ENCODE results near the gene HHATL.

Gene HHATL

GRCh38 chr3:42688487-42689420, 13.8 kb downstream of the HHATL start:
- H3K4me3 ChIP-seq (ENCODE audit: low read length): no peak overlapping the region
- no peaks in the 10 kb centered on the region for H3K4me1 ChIP-seq (ENCODE audit: control insufficient read depth, insufficient read depth, low read length)
- H3K36me3 ChIP-seq (ENCODE audit: control insufficient read depth, insufficient read depth, low read length): no peaks in the 10 kb centered on the region
- peaks cover 3% of the 10 kb centered on the region for H3K27me3 ChIP-seq (ENCODE audit: control insufficient read depth, insufficient read depth, low read length)
- H3K9ac ChIP-seq (ENCODE audit: low read length): no peak overlapping the region
- no peak overlapping the region for H3K27ac ChIP-seq (ENCODE audit: low read depth, low read length)

- no peak overlapping the region for H3K9ac ChIP-seq (ENCODE audit: low read length)
- H3K27me3 ChIP-seq (ENCODE audit: control insufficient read depth, insufficient read depth, low read length): peaks cover 3% of the 10 kb centered on the region
- H3K4me1 ChIP-seq (ENCODE audit: control insufficient read depth, insufficient read depth, low read length): no peaks in the 10 kb centered on the region
- H3K36me3 ChIP-seq (ENCODE audit: control insufficient read depth, insufficient read depth, low read length): no peaks in the 10 kb centered on the region
- no peak overlapping the region for H3K4me3 ChIP-seq (ENCODE audit: low read length)
- no peak overlapping the region for H3K27ac ChIP-seq (ENCODE audit: low read depth, low read length)
Observed at GRCh38 chr3:42688016-42688415, 14.6 kb downstream of the HHATL start.

GRCh38 chr3:42686832-42687650, 15.6 kb downstream of the HHATL start:
- Histone ChIP-seq H3K36me3 (ENCODE audit: control insufficient read depth, insufficient read depth, low read length) (no peaks in the 10 kb centered on the region), H3K27ac (ENCODE audit: low read depth, low read length) (no peak overlapping the region), H3K4me1 (ENCODE audit: control insufficient read depth, insufficient read depth, low read length) (no peaks in the 10 kb centered on the region), H3K27me3 (ENCODE audit: control insufficient read depth, insufficient read depth, low read length) (peaks cover 3% of the 10 kb centered on the region), H3K9ac (ENCODE audit: low read length) (no peak overlapping the region), H3K4me3 (ENCODE audit: low read length) (no peak overlapping the region)

- Histone ChIP-seq H3K9ac (ENCODE audit: low read length) (no peak overlapping the region), H3K4me3 (ENCODE audit: low read length) (peak overlapping the region; percentile 33), H3K4me1 (ENCODE audit: control insufficient read depth, insufficient read depth, low read length) (no peaks in the 10 kb centered on the region), H3K27ac (ENCODE audit: low read depth, low read length) (no peak overlapping the region), H3K27me3 (ENCODE audit: control insufficient read depth, insufficient read depth, low read length) (peaks cover 3% of the 10 kb centered on the region), H3K36me3 (ENCODE audit: control insufficient read depth, insufficient read depth, low read length) (no peaks in the 10 kb centered on the region)
Observed at GRCh38 chr3:42685891-42686820, 16.4 kb downstream of the HHATL start.

- H3K4me3 ChIP-seq (ENCODE audit: low read length): peak within 1 kb of the TSS; percentile 33
- peaks cover 3% of the 10 kb centered on the region for H3K27me3 ChIP-seq (ENCODE audit: control insufficient read depth, insufficient read depth, low read length)
- no peaks in the 10 kb centered on the region for H3K36me3 ChIP-seq (ENCODE audit: control insufficient read depth, insufficient read depth, low read length)
- no peaks in the 10 kb centered on the region for H3K4me1 ChIP-seq (ENCODE audit: control insufficient read depth, insufficient read depth, low read length)
- H3K9ac ChIP-seq (ENCODE audit: low read length): no peak within 1 kb of the TSS
- H3K27ac ChIP-seq (ENCODE audit: low read depth, low read length): no peak within 1 kb of the TSS
Observed at GRCh38 chr3:42685363-42685881, 17.2 kb downstream of the HHATL start, which contains the start of gene KLHL40. KLHL40 (plus strand) TSS chr3:42685537; CDS start chr3:42685619, 82 bp downstream.

GRCh38 chr3:42684632-42685362, 17.8 kb downstream of the HHATL start:
- Histone ChIP-seq H3K4me3 (ENCODE audit: low read length) (no peak overlapping the region), H3K4me1 (ENCODE audit: control insufficient read depth, insufficient read depth, low read length) (no peaks in the 10 kb centered on the region), H3K27me3 (ENCODE audit: control insufficient read depth, insufficient read depth, low read length) (peaks cover 3% of the 10 kb centered on the region), H3K27ac (ENCODE audit: low read depth, low read length) (no peak overlapping the region), H3K9ac (ENCODE audit: low read length) (no peak overlapping the region), H3K36me3 (ENCODE audit: control insufficient read depth, insufficient read depth, low read length) (no peaks in the 10 kb centered on the region)

- H3K4me1 ChIP-seq (ENCODE audit: control insufficient read depth, insufficient read depth, low read length): no peaks in the 10 kb centered on the region
- no peaks in the 10 kb centered on the region for H3K36me3 ChIP-seq (ENCODE audit: control insufficient read depth, insufficient read depth, low read length)
- peaks cover 3% of the 10 kb centered on the region for H3K27me3 ChIP-seq (ENCODE audit: control insufficient read depth, insufficient read depth, low read length)
- H3K27ac ChIP-seq (ENCODE audit: low read depth, low read length): no peak overlapping the region
- H3K9ac ChIP-seq (ENCODE audit: low read length): no peak overlapping the region
- H3K4me3 ChIP-seq (ENCODE audit: low read length): no peak overlapping the region
Observed at GRCh38 chr3:42683875-42684598, 18.6 kb downstream of the HHATL start.

- Histone ChIP-seq H3K36me3 (ENCODE audit: control insufficient read depth, insufficient read depth, low read length) (no peaks in the 10 kb centered on the region), H3K27me3 (ENCODE audit: control insufficient read depth, insufficient read depth, low read length) (no peaks in the 10 kb centered on the region), H3K27ac (ENCODE audit: low read depth, low read length) (no peak overlapping the region), H3K4me3 (ENCODE audit: low read length) (no peak overlapping the region), H3K9ac (ENCODE audit: low read length) (no peak overlapping the region), H3K4me1 (ENCODE audit: control insufficient read depth, insufficient read depth, low read length) (no peaks in the 10 kb centered on the region)
Observed at GRCh38 chr3:42682301-42683070, 20.1 kb downstream of the HHATL start.

GRCh38 chr3:42681361-42682038, 21.1 kb downstream of the HHATL start:
- H3K27me3 ChIP-seq (ENCODE audit: control insufficient read depth, insufficient read depth, low read length): no peaks in the 10 kb centered on the region
- H3K9ac ChIP-seq (ENCODE audit: low read length): no peak overlapping the region
- H3K36me3 ChIP-seq (ENCODE audit: control insufficient read depth, insufficient read depth, low read length): no peaks in the 10 kb centered on the region
- H3K4me1 ChIP-seq (ENCODE audit: control insufficient read depth, insufficient read depth, low read length): no peaks in the 10 kb centered on the region
- no peak overlapping the region for H3K4me3 ChIP-seq (ENCODE audit: low read length)
- no peak overlapping the region for H3K27ac ChIP-seq (ENCODE audit: low read depth, low read length)

- Histone ChIP-seq H3K9ac (ENCODE audit: low read length) (no peak overlapping the region), H3K4me3 (ENCODE audit: low read length) (no peak overlapping the region), H3K36me3 (ENCODE audit: control insufficient read depth, insufficient read depth, low read length) (no peaks in the 10 kb centered on the region), H3K4me1 (ENCODE audit: control insufficient read depth, insufficient read depth, low read length) (no peaks in the 10 kb centered on the region), H3K27ac (ENCODE audit: low read depth, low read length) (no peak overlapping the region), H3K27me3 (ENCODE audit: control insufficient read depth, insufficient read depth, low read length) (no peaks in the 10 kb centered on the region)
Observed at GRCh38 chr3:42680806-42681205, 21.8 kb downstream of the HHATL start.
